GM19023 (cell line): Measurements from ENCODE around the gene UBE2B.
A peak's percentile ranks its signal among the peaks of the same experiment; 100 is the strongest.

Source experiments
- ATAC-seq: cut with Tn5 transposase; IDR thresholded peaks from one replicate; pipeline ENCODE4 v1.9.1; 2021; ENCODE audit warnings: mild to moderate bottlenecking, moderate library complexity; ENCODE audit not compliant: unreplicated experiment

The UBE2B gene

DNA sequence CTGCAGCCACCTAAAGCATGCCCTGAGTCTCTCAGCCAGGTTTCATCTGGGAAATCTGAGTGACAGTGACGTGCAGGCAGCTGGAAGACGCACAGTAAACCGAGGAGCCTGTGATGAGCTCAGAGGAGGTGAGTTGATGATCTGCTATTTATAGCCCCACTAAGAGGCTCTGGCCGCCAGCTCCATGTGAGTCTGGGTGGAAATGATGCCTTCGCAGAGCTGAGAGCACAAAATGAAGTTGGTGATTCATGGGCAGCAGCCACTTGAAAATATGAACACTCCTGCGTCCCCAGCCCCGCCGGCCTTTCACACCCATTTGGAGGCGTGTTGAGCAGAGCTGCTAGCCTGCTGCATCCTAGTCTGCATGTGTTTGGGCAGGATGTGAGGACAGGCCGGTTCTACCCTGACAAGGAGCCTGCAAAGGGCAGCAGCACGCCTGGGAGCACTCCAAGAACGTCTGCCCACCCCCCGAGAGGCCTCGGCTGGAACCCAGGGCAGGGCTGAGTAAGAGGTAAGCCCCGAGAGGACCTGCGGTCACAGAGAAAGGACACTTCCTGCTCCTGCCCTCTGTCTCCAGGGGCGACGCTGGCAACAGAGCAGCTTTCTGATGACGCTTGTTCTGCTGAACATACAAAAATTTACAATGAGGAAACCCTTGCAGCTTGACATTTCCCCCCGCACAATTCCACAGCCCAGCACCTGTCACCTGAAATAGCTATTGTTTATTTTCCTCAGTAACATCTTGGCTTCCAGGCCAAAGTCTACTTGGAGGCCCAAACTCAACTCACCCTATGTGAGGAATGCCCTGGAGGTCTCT lies 65.4 kb downstream of the UBE2B start:
- peak; percentile 76 for ATAC-seq

DNA sequence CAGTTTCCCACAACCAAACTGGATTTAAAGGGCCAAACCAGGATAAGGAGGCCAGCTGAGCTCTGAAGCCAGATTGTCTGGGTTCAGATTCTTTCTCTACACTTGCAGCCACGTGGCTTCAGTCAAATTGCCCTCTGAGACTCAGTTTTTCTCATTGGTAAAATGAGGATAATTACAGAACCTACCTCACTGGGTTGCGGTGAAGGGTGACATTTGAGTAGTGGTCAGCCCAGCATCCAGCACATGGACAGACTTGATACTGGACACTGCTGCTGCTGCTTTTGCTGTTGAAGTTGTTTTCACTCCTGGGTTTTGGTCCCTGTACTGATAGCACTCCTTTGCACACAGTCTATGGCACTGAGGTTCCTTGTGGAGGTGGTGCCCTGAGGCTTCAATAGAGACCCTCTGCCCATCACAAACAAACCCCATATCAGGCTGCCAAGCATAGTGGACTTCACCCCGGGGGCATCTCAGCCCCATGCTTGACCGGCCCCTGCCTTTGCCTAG lies 66.0 kb downstream of the UBE2B start:
- ATAC-seq, result no peak

DNA sequence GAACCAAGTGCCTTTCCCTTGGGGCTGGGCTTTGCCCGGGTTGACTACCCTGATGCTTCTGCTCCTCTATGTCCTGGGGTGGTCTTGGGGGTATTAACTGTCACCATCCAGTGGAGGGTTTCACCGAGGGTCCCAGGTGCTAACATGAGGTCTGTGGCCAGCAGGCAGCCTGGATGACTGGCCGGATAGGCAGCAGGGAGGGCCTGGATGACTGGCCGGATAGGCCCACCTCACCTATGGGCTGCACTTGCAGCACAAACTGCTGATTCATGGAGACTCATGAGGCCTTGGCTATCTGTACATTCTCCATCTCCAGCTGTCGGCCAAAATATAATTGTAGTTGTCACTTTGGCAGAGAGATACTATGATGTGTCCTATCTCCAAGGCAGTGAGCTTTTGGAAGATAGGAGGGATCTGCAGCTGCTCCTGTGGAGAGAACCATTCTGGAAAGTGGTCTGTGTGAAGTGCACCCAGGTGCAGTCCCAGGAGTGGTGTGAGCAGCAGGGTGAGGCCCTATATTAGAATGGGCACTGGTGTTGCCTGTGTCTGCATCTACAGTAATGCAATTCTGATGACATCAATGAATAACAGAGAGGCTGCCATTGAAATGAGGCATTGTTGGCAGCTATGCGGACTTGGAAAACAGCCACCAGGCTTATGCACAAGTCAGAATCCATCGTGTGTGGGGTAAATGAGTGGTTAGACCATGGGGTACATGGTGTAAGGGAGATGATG lies 66.6 kb downstream of the UBE2B start:
- ATAC-seq, result no peak

- ATAC-seq, result no peak
Observed at GRCh38 chr5:134438721-134439123, 67.4 kb downstream of the UBE2B start.

DNA sequence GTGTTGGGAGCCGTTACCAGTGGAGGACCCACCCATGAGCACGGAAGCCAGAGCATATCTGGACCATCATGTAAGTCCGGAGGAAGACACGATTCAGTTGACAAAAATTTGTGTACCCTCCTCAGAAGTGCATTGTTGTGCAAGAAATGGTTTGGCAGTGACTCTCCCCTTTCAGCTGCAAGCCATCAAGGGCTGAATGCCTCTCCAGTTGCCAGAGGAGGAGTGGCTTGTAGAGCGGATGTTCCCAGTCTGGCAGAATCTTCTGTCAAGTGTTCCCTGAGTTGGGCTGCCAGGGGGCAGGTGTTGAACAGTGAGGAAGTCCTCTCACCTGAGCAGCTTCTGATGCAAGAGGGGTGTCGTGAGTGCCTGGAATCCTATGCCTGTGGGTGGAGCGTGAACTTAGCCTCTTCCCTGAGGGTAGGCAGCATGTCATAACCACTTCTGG lies 67.9 kb downstream of the UBE2B start:
- no peak for ATAC-seq

DNA sequence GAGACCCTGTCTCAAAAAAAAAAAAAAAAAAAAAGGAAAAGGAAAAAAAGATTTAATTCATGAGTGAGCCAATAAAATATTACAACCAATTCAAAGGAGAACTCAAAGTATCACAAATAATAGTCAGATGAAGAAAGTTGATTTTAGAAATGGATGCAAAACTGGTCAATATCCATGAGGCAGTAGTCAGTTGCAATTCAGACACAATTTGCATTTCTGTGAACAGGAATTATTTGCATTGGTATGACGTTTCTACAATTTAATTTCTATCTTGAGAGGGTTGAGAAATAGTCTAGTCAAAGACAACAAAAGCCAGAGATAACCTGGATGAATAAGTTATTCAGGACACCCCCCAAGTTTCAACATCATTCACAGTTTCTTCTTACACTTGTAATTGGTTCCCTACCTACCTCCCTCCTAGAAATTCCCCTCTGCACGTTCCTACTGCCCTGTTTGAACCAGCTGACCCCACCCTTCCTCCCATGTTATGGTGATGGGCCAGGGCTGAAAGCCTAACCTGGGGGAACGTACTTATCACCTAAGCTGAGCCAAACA lies 68.9 kb downstream of the UBE2B start:
- ATAC-seq, result no peak
